ENCODE measurements around the gene FSTL4. TPM values are rescaled to one million over a fixed set of nuclear protein-coding genes. Genes with fewer than 3 reads are reported as not detected.

Gene FSTL4
- total and polyA plus RNA-seq, 2 of the 13 experiments (the other 11 are each of a cell fraction or from before 2014, with no cell fraction given), result 2.1 to 3.0 TPM

DNA sequence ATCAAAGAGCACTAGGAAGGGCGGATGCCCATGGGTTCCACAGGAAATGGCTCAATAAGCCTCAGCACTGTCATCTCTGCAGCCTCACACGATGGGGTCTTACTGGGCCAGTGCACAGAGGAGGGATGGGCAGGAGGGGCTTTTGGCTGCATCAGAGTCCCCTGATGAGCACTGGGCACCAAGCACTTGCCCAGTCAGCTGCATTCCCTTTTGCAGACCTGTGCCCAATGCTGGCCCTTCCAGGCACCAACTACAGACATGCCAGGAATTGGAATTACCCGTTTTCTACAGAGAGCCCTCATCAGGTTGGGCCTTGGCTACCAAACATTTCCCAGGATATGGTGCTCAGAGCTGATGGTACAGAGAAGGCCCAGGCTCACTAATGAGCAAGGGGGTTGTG, 378.1 kb downstream of the FSTL4 start (continued):
- TF ChIP-seq KDM4B (CRISPR knock-in tag; IDR thresholded peaks at IDR 0.05) (no peak), JUNB (CRISPR knock-in tag; IDR thresholded peaks at IDR 0.05; ENCODE audit: borderline replicate concordance) (no peak), ZNF446 (CRISPR knock-in tag; IDR thresholded peaks at IDR 0.05) (no peak)

DNA sequence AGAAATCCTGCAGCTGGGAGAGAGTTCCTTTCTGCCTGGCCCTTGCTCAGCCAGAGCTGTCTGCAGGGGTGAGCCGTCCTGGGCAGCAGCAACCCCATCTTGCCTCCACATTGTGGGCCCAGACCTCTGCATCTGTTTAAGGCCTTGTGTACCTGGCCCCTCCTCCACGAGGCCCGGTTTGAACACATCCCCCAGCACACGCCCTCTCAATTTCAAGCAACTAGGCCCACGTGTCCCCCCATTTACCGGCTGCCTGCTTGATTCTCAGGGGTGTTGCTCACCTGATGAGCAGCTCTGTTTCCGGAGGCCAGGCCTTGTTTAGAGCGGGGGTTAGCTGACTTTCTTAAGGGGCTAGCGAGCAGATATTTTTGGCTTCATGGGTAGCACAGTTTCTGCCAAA, 378.7 kb downstream of the FSTL4 start:
- in situ Hi-C loops (cut with HindIII; ENCODE audit: extremely low pct_ligation_motif_present, low pct_unique_long_range_greater_than_20kb), result no loop called here
- no peak overlapping the region for H3K4me2 ChIP-seq (ENCODE audit: low read depth, low read length)
- no peaks in the 10 kb centered on the region for H3K79me2 ChIP-seq (ENCODE audit: insufficient read depth, low read length)
- no peak overlapping the region for H3K27ac ChIP-seq (ENCODE audit: extremely low read length, insufficient read depth, low read length)
- ATAC-seq (no peak), FAIRE-seq (no peak), DNase-seq (ENCODE audit: low spot score) (no peak)
- intact Hi-C loops (cut with micrococcal nuclease; ENCODE audit: unreplicated experiment), result no loop called here
- TF ChIP-seq AKAP8 (CRISPR knock-in tag; IDR thresholded peaks at IDR 0.05) (no peak), FOXA1 (IDR thresholded peaks at IDR 0.05) (no peak), FOXA1 (CRISPR knock-in tag; IDR thresholded peaks at IDR 0.05) (no peak), MZF1 (CRISPR knock-in tag; IDR thresholded peaks at IDR 0.05; ENCODE audit: borderline replicate concordance) (no peak), ZNF24 (IDR thresholded peaks at IDR 0.05) (no peak)
- TF ChIP-seq, protein P1, sequence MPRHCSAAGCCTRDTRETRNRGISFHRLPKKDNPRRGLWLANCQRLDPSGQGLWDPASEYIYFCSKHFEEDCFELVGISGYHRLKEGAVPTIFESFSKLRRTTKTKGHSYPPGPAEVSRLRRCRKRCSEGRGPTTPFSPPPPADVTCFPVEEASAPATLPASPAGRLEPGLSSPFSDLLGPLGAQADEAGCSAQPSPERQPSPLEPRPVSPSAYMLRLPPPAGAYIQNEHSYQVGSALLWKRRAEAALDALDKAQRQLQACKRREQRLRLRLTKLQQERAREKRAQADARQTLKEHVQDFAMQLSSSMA (CRISPR knock-in tag; IDR thresholded peaks at IDR 0.05), result no peak
- no peaks in the 10 kb centered on the region for H3K9me3 ChIP-seq (ENCODE audit: low read length)
- CTCF ChIA-PET (ENCODE audit: low intra/inter-chr PET ratio, low total read pairs), result no interaction called here
- 96% methylated on average over 5 of the region's 9 CpGs for WGBS (ENCODE audit: low lambda C conversion rate)
- H3K4me3 ChIP-seq (replicated peaks in 1 of 3; ENCODE audit: insufficient read depth in 1 of 3, low read depth in 2 of 3, low read length in 3 of 3), result no peak overlapping the region
- BruUV-seq (replicated peaks), result no TSS peak
- H3K27me3 ChIP-seq (ENCODE audit: control insufficient read depth in 1 of 2, insufficient read depth in 2 of 2, low read length in 2 of 2), result no peaks in the 10 kb centered on the region
- H3K9ac ChIP-seq (ENCODE audit: insufficient read depth, low read depth, low read length), result no peak overlapping the region
- no peak overlapping the region for H2AFZ ChIP-seq (ENCODE audit: low read length)
- H3K4me1 ChIP-seq (ENCODE audit: insufficient read depth, low read length), result no peaks in the 10 kb centered on the region
- POLR2A ChIA-PET, result no interaction called here
- no peaks in the 10 kb centered on the region for H4K20me1 ChIP-seq (ENCODE audit: insufficient read depth, low read length)
- H3K36me3 ChIP-seq (replicated peaks in 1 of 2; ENCODE audit: control insufficient read depth in 1 of 2, insufficient read depth in 2 of 2, low read length in 2 of 2), result no peaks in the 10 kb centered on the region

All from HepG2 (cell line).